T follicular helper cell (primary cell): ENCODE data around the gene TRAF1.
"Not testable (repeated sequence)": the region's sequence is repeated elsewhere in the genome, so short reads cannot be mapped to it uniquely, and the experiment has no call there.

Experiments
- DNase-seq: peaks from one replicate; pipeline ENCODE4 v3.0.0-alpha.2; 2020; ENCODE audit warnings: low read depth
- total RNA-seq, 2 experiments: gene quantifications; one replicate each; lab custom pipeline; 2026; lab: John Stamatoyannopoulos, UW

Gene TRAF1
- total RNA-seq, result 459 to 729 reads per million in 2 experiments

DNA sequence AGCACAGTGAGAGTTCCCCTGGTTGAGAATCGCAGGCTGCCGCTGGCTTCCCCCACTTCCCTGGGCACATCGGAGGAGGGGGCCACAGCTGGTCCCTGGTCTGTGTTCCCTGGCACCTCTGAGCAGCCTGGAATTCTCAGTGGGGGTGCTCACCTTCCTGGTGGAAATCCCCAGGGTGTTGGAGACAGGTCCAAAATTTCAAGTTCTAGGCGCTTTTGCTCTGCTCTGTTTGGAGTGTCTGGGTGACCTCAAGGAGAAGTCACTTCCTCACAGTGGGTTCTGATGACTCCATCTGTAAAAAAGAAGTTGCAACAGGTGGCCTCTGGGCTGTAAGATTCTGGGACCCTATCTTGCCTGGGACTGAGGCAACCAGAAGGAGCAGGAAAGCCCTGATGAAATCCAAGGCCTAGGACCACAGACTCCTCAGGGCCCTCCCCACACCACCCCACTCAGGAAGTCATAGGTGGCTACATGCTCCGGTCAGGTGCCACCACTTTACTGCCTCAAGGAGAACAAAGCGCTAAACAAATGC lies at the start of gene TRAF1:
Gene TRAF1, minus strand, starts transcription at position 400 of the 532 bp plus-strand sequence. CDS start 721 bp downstream, outside the sequence.
- no peak for DNase-seq

- DNase-seq, result no peak
Measured at GRCh38 chr9:120974921-120975320, 48.3 kb upstream of the TRAF1 start.

- DNase-seq, result no peak
Measured at GRCh38 chr9:120974181-120974580, 47.6 kb upstream of the TRAF1 start.

DNA sequence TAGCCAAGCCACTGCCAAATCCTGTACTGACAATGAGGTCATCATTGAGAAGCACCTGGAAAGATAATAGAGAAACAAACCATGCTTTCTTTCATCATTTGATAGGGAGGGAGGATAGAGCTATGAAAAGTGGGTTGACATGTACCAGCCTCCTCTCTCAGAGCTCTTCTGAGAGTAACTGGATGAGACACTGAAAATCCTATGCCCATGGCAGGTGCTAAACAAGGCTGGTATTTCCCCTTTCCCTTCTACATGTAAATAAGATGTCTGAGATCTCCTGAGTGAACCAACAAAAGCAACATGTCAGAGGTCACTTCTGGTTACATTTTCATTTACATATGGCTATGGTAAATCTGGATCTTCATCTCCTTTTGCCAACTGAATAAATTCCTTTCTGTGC lies 45.3 kb upstream of the TRAF1 start:
- DNase-seq, result no peak

DNA sequence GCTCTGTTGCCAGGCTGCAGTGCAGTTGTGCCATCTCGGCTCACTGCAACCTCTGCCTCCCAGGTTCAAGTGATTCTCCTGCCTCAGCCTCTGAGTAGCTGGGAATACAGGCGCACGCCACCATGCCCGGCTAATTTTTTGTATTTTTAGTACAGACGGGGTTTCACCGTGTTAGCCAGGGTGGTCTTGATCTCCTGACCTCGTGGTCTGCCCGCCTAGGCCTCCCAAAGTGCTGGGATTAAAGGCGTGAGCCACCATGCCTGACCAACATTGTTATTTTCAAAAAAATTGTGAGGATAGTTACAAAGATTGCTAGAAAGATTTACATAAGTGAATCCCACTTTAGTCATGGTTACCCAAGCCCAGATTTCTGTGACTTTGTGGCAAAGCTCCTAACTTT lies 44.9 kb upstream of the TRAF1 start:
- not testable (repeated sequence) for DNase-seq

DNA sequence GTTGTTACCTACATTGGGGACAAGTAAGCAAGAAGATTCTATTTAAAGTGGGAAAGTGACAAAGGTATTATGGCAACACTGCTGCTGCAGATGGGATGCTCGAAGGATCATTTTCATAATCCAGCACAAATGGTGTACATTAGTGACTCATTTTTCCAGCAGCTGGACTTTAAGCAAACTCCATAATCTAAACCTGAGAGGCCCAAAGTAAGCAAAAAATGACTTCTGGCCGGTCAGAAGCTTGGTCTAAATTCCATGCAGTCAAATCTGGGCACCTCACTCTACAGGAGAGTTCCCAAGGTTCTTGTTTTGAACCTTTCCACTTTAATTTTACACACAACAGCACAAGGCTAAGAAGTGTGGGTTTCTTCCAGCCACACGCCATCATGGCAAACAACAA lies 43.6 kb upstream of the TRAF1 start:
- no peak for DNase-seq

GRCh38 chr9:120966013-120966369 lies 39.4 kb upstream of the TRAF1 start:
- DNase-seq, result no peak

DNA sequence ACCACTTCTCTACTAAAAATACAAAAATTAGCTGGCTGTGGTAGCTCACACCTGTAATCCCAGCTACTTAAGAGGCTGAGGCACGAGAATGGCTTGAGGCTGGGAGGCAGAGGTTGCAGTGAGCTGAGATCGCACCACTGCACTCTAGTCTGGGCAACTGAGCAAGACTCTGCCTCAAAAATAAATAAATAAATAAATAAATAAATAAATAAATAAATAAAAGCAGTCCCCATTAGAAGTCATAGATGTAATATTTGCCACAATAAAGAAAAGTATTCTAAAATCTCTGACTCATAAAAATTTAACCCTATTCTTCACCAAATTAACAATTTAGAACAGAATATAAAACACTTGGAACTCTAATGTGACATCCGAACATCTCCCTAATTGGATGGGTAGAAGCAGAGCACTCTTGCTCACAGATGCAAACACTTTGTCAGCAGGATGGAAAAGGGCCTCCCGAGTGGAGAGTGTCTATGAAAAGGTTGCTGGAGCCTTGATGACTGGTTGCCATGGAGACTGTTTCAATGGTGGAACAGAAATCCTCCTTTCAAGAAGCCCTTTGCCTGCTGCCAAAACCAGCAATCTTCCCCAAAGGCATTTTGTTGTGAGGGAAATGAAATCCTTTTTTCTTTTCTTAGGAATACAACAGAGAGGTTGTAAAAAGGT lies 38.9 kb upstream of the TRAF1 start:
- DNase-seq, result no peak

DNA sequence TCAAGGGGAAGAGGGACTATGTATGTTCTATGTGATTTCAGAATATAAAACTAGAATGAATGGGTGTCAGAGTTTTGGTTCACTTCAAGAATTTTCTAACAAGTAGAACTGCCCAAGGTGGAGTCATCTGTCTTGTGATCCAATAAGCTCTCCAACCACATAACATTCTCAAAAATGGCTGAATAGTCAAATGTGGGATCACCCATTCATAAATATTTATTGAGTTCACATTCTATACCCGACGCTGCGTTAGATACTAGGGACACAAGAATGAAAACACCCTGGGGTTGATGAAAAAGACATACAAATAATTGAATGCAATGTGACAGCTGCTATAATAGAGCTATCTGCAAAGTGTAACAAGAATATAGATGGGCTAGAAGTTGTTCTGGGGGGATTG lies 35.3 kb upstream of the TRAF1 start:
- DNase-seq, result no peak

GRCh38 chr9:120960001-120960400 lies 33.4 kb upstream of the TRAF1 start:
- no peak for DNase-seq

- DNase-seq, result no peak
Measured at GRCh38 chr9:120956862-120957261, 30.3 kb upstream of the TRAF1 start.

- DNase-seq, result no peak
Measured at GRCh38 chr9:120951960-120952618, 25.5 kb upstream of the TRAF1 start.

GRCh38 chr9:120950421-120951388 lies 24.1 kb upstream of the TRAF1 start:
- no peak for DNase-seq

DNA sequence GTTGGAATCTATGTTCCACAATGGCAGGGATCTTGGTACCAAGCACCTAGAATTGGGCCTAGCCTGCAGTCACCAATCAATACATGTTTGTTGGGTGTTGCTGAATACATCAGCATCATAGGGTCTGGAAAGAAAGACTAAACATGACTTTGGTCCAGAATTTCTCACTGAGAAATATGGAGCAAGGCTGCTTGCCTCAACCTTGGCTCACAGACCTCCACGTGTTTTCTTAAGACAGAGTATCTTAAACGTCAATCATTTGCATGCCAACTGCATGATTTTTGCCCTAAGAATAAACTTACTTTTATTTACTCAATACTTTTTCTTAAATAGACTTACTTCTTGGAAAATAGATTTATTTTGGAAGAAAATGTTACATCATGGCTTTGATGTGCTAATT lies 22.7 kb upstream of the TRAF1 start:
- DNase-seq, result no peak

GRCh38 chr9:120948824-120949223 lies 22.2 kb upstream of the TRAF1 start:
- DNase-seq, result no peak

DNA sequence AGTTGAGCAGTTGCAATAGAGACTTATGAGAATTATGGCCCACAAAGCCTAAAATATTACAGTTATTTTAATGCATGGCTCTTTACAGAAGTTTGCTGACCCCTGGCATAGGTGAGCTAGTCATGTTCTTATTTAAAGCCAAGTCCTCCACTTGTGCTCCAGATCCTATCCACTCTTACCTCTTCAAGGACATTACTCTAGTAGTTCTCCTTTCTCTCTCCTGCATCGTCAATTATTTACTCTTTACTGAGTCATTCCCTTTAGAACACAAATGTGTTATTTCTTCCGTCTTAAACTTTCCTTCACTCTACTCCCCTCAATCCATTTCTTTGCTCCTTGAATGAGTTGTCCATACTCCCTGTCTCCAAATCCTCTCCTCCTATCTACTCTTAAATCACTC lies 20.6 kb upstream of the TRAF1 start:
- no peak for DNase-seq

DNA sequence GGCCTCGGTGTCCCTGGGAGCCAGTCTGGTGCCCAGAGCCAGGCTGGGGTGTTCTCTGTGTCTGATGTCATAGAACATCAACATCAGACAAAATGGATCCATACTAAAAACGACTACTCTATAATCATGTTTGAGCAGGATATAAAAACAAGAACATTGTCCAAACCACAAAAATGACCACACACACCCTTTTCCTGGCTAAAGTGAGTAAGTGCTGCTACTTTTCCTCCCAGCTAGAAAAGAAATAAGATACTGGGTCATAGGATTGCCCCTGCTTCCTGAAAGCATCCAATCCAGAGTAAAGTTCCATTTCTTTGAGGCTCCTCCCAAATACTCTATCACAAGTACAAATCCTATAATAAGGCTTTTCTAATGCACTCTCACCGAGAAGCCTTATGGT lies 19.7 kb upstream of the TRAF1 start:
- DNase-seq, result no peak

DNA sequence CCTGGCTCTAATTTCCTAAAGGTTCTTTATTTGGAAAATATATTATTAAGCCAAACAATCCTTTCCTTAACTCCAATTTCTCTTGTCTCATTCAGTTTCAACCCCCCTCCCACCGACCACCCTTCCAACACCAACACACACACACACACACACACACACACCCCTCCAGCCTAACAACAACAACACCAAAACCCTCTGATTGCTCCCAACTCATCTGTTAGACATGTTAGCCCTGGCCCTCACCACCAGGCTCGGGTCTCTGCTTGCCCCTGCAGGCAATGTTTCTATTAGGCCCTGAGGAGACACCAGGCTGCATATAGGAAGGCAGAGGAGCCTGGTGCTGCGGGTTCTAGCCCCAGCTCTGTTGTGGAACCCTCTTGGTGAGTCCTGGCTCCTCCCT lies 18.4 kb upstream of the TRAF1 start:
- no peak for DNase-seq

DNA sequence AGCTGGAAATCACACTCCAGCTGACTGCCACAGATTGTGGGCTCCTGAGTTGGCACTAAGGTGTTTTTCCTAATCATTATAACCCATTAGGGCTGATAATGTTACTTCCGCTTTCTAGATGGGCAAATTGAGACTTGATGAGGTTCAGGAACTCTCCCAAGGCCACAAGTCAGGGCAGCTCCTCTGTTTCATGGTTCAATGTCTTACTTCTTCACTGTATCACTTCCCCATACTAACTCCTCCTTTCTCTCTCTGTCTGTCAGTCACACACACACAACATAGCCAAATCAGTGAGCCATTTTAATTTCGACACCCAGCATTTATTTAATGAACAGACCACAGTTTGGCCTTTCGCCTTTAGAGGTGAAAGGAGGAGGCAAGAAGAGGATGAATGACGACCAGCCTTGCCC lies 17.8 kb upstream of the TRAF1 start:
- no peak for DNase-seq

DNA sequence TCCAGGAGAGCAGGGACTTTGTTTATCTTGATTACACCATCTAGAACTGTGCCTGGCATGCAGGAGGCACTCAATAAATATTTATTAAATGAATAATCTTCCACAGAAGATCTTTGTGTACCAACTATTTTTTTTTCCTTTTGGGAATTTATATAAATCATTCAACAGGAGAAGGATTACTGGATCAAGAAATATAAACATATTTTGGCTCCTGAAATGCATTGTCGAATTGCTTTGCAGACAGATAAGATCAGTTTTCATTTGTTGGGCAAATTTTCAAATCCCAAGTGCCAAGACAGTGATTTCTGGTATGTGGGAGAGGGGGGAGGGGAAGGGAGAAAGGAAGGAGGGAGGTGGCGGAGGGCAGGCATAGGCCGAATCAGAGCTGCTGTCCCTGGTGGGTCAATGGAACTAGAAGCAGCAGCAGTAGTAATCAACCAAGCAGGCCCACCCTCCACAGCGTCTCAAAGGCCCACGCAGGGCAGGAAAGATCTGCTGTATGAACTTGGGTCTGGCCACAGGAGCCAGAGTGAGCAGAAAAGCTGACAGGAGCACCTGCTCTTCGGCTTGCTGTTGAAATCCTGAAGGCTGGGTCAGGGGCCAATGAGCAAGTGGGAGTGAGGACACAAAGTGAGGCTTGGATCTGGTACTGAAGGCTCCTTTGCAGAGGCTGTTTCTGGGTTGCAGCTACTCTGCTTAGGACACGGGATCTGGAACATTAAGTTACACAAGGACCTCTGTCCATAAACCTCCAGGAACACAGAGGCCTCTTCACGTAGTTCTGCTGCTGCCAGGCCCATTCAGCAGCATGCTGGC lies 15.8 kb upstream of the TRAF1 start:
- DNase-seq, result no peak

- no peak for DNase-seq
Measured at GRCh38 chr9:120941046-120941770, 14.6 kb upstream of the TRAF1 start.
